AG09319 (cell line): Measurements from ENCODE around the gene SLC22A6.

Source experiments
- DNase-seq: peaks from one replicate; pipeline ENCODE4 v3.0.0-alpha.2; 2010; ENCODE audit warnings: low read depth; ENCODE audit errors: extremely low read depth
- CTCF ChIP-seq: IDR thresholded peaks from 2 replicates; pipeline ENCODE4 v1.5.1; 2011; ENCODE audit warnings: low read depth, mild to moderate bottlenecking, inconsistent platforms, low read length, moderate library complexity

Gene SLC22A6

GRCh38 chr11:62984451-62984991 lies at the start of gene SLC22A6:
Gene SLC22A6 (minus strand): TSS chr11:62984967. CDS start chr11:62984690, 277 bp downstream.
- DNase-seq = no peak
- no peak for TF ChIP-seq CTCF

GRCh38 chr11:63032457-63032856 lies 47.7 kb upstream of the SLC22A6 start:
- no peak for DNase-seq
- no peak for TF ChIP-seq CTCF

- DNase-seq = peak; percentile 30
- no peak; the same call in none of the 2 replicates for TF ChIP-seq CTCF
Measured at GRCh38 chr11:63023841-63024648, 39.3 kb upstream of the SLC22A6 start.

GRCh38 chr11:63023222-63023814 lies 38.6 kb upstream of the SLC22A6 start:
- no peak for DNase-seq
- no peak for TF ChIP-seq CTCF

- DNase-seq = no peak
- no peak for TF ChIP-seq CTCF
Measured at GRCh38 chr11:63022441-63022840, 37.7 kb upstream of the SLC22A6 start.

GRCh38 chr11:63020671-63021291 lies 36.0 kb upstream of the SLC22A6 start:
- DNase-seq = no peak
- peak; percentile 37 for TF ChIP-seq CTCF

GRCh38 chr11:63019506-63019905 lies 34.7 kb upstream of the SLC22A6 start:
- TF ChIP-seq CTCF = no peak

More at GRCh38 chr11:63019506-63019905, 34.7 kb upstream of the SLC22A6 start:
- DNase-seq = no peak
